NT2/D1 (cell line): ENCODE results near the gene ADCY10.
"Not testable (repeated sequence)": the region's sequence is repeated elsewhere in the genome, so short reads cannot be mapped to it uniquely, and the experiment has no call there.

Experiments used
- DNase-seq: peaks from one replicate; pipeline ENCODE4 v3.0.0-alpha.2; 2011; ENCODE audit warnings: low read depth, low spot score
- H3K27me3 ChIP-seq: 2 replicates; pipeline ENCODE4 v1.6.0; 2011; ENCODE audit warnings: mild to moderate bottlenecking; ENCODE audit not compliant: insufficient read length, insufficient read depth
- H3K36me3 ChIP-seq: 2 replicates; pipeline ENCODE4 v1.6.1; 2011; ENCODE audit warnings: mild to moderate bottlenecking, low read length, mixed read lengths; ENCODE audit not compliant: insufficient read depth, insufficient read length
- H3K4me1 ChIP-seq: 2 replicates; pipeline ENCODE4 v1.5.1; 2011; ENCODE audit not compliant: insufficient read depth, insufficient read length
- H3K4me3 ChIP-seq: 2 replicates; pipeline ENCODE4 v1.5.1; 2011; ENCODE audit warnings: low read depth; ENCODE audit not compliant: insufficient read length
- H3K9ac ChIP-seq: 2 replicates; pipeline ENCODE4 v1.6.0; 2011; ENCODE audit warnings: low read depth; ENCODE audit not compliant: insufficient read length
- H3K9me3 ChIP-seq: 2 replicates; pipeline ENCODE4 v1.5.1; 2011; ENCODE audit warnings: mild to moderate bottlenecking, low read length; ENCODE audit not compliant: insufficient read depth
- SUZ12 ChIP-seq: IDR thresholded peaks from 2 replicates; pipeline ENCODE4 v1.6.1; 2011; ENCODE audit not compliant: insufficient read length, insufficient read depth; ENCODE audit errors: extremely low read depth
- YY1 ChIP-seq: IDR thresholded peaks from 2 replicates; pipeline ENCODE4 v1.6.1; 2011; ENCODE audit not compliant: insufficient read length, insufficient read depth
- ZNF274 ChIP-seq: IDR thresholded peaks from 2 replicates; pipeline ENCODE4 v1.6.1; 2011; ENCODE audit warnings: mild to moderate bottlenecking, low read depth, low read length

Gene ADCY10

DNA sequence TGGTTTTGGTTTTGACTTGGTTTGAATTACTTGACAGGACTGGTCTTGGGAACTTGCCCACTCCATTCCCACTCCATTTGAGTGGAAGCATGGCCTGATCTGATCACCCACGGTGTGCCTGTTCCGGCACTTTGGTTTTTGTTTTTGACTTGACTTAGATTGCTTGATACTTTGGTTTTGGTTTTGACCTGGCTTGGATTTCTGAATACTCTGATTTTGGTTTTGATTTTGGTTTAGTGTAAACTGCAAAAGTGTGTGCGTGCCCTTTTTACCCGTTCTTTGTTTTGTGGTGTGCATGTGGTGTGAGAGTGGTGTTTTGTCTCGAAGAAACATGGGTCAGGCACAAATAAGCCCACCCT is 50.0 kb downstream of the ADCY10 start:
- Histone ChIP-seq H3K36me3 (no peaks in the 10 kb centered on the region), H3K9me3 (peaks cover 27% of the 10 kb centered on the region; the same call in 1 of the 2 replicates), H3K9ac (no peak overlapping the region), H3K27me3 (peaks cover 33% of the 10 kb centered on the region), H3K4me3 (no peak overlapping the region), H3K4me1 (peaks cover 10% of the 10 kb centered on the region)
- TF ChIP-seq SUZ12: no peak
- TF ChIP-seq ZNF274: no peak
- TF ChIP-seq YY1: no peak
- no peak for DNase-seq

- not testable (repeated sequence) for H3K4me3 ChIP-seq, DNase-seq, H3K36me3 ChIP-seq, H3K9ac ChIP-seq
- Histone ChIP-seq H3K9me3 (peaks cover 27% of the 10 kb centered on the region; the same call in 1 of the 2 replicates), H3K4me1 (peaks cover 10% of the 10 kb centered on the region), H3K27me3 (peaks cover 39% of the 10 kb centered on the region)
Measured at GRCh38 chr1:167863191-167863920, 50.6 kb downstream of the ADCY10 start.

GRCh38 chr1:167862432-167863076 is 51.4 kb downstream of the ADCY10 start:
- no peak overlapping the region for H3K9ac ChIP-seq
- no peak for DNase-seq
- TF ChIP-seq SUZ12: no peak
- TF ChIP-seq ZNF274: no peak
- no peak for TF ChIP-seq YY1
- no peaks in the 10 kb centered on the region for H3K36me3 ChIP-seq
- peaks cover 39% of the 10 kb centered on the region for H3K27me3 ChIP-seq
- H3K4me3 ChIP-seq: no peak overlapping the region
- peaks cover 27% of the 10 kb centered on the region; the same call in 1 of the 2 replicates for H3K9me3 ChIP-seq
- H3K4me1 ChIP-seq: peaks cover 10% of the 10 kb centered on the region

- H3K36me3 ChIP-seq: no peaks in the 10 kb centered on the region
- no peak overlapping the region for H3K4me3 ChIP-seq
- no peak overlapping the region for H3K9ac ChIP-seq
- H3K4me1 ChIP-seq: peaks cover 10% of the 10 kb centered on the region
- DNase-seq: peak; percentile 59
- peaks cover 27% of the 10 kb centered on the region; the same call in 1 of the 2 replicates for H3K9me3 ChIP-seq
- no peak for TF ChIP-seq SUZ12
- H3K27me3 ChIP-seq: peaks cover 39% of the 10 kb centered on the region
Measured at GRCh38 chr1:167861664-167862381, 52.1 kb downstream of the ADCY10 start.

- H3K9ac ChIP-seq: no peak overlapping the region
- H3K27me3 ChIP-seq: peaks cover 39% of the 10 kb centered on the region
- H3K9me3 ChIP-seq: peaks cover 27% of the 10 kb centered on the region; the same call in 1 of the 2 replicates
- H3K4me3 ChIP-seq: no peak overlapping the region
- no peak for TF ChIP-seq SUZ12
- TF ChIP-seq YY1: no peak
- no peak for TF ChIP-seq ZNF274
- H3K4me1 ChIP-seq: peaks cover 10% of the 10 kb centered on the region
- DNase-seq: no peak
- H3K36me3 ChIP-seq: no peaks in the 10 kb centered on the region
Measured at GRCh38 chr1:167860231-167860923, 53.6 kb downstream of the ADCY10 start.

GRCh38 chr1:167856711-167857418 is 57.1 kb downstream of the ADCY10 start:
- H3K4me3 ChIP-seq: no peak overlapping the region
- H3K9ac ChIP-seq: no peak overlapping the region
- TF ChIP-seq SUZ12: no peak
- no peak for TF ChIP-seq YY1
- no peak for TF ChIP-seq ZNF274
- peaks cover 21% of the 10 kb centered on the region; the same call in 1 of the 2 replicates for H3K9me3 ChIP-seq
- H3K27me3 ChIP-seq: peaks cover 28% of the 10 kb centered on the region
- H3K4me1 ChIP-seq: peaks cover 6% of the 10 kb centered on the region
- no peak for DNase-seq
- no peaks in the 10 kb centered on the region for H3K36me3 ChIP-seq

GRCh38 chr1:167854184-167854583 is 59.8 kb downstream of the ADCY10 start:
- no peak for DNase-seq
- Histone ChIP-seq H3K9me3 (no peaks in the 10 kb centered on the region), H3K4me3 (no peak overlapping the region), H3K27me3 (peaks cover 8% of the 10 kb centered on the region), H3K36me3 (no peaks in the 10 kb centered on the region), H3K9ac (no peak overlapping the region), H3K4me1 (no peaks in the 10 kb centered on the region)
- no peak for TF ChIP-seq SUZ12
- TF ChIP-seq ZNF274: no peak
- TF ChIP-seq YY1: no peak
